NCI-H1048 (cell line): Measurements from ENCODE around the gene INPP5A.

Experiments
- DNase-seq: peaks from one replicate; lab custom pipeline; 2025; lab: John Stamatoyannopoulos, UW

INPP5A gene

DNA sequence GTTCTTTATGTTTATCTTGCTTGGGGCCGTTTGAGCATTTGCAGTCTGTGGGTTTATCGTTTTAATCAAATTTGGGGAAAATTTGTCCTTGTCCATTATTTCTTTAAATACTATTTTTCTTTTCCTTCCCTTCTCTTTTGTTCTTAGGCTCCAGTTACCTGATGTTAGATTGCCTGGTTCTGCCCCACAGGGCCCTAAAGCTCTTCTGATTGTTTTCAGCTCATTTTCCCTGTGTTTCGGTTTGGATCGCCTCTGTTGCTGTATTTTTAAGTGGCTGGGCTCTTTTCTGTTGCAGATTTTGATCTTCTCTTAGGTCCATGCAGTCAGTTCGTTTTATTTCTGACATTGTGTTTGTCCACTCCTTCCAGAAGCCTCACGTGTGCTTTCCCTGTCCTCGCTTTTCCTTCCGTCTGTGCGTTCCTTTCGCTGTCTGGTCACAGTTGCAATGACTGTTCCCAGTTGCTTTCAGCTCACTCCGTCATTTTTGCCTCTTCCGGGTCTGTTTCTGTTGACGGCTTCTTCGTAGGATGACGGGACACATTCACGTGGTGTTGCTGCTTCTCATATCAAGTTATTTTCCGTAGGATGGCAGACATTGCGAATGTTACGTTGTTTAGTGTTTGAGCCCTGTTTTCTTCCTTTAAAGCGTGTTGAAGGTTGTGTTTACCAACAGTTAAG, 111.4 kb downstream of the INPP5A start:
- DNase-seq, result no peak

DNA sequence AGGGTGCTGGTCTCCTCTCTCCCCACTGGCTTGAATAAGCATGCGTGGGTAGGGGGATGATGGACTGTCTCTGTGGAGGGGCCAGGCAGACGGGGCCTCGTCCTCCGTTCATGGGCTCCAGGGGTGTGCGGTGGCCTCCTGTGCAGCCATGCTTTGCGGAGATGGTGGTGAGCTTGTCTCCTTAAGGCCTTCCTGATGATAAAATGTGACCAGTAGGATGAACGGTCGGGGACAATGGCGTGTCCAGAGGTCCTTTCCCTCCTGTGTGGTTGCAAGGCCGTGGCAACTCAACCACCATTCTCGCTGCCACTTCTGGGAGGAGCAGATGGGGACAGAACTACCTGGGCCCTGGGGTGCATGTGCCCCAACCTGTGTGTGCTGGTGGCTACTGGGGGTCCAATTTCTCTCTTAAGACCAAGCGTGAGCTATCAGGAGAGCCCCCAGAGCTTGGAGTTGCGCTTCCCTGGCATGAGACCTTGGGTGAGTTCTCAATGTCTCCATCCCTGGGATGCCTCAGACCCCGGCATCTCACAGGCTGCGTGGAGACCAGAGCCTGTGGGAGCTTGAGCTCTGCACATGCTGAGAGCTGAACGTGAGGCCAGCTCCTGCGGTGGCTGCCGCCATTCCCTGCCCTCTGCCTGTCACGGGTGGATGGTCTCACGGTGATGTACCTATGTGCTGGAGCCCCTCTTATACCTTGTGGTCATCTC, 112.2 kb downstream of the INPP5A start:
- DNase-seq, result no peak

DNA sequence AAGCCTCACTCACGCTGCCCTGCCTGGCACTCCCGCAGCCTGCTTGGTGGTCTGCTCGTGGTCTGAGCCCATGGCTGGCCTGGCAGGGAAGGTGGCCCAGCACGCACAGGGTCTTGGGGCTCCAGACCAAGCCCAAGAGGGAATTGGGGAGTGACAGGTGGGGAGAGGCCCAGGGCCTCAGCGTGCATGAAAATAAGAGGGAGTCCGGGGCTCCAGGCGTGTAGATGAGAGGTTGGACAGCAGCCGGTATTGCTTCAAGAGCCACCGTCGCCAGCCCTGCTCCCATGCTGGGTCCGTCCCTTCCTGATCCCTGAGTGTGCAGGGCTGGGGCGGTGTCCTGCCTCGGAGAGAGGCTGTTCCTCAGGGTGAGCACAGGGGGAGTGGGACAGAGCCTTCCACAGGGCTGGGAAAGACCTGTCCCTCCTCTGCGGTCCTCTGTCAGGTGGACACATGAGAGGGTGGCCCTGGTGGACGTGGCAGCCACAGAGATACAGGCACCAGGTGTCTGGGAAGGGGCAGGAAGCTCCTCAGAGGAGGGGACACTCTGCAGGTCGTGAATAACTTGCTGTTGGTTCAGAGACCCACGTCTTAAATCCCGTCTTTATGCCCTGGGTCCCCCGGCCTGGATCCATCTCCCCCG, 113.1 kb downstream of the INPP5A start:
- DNase-seq, result no peak

DNA sequence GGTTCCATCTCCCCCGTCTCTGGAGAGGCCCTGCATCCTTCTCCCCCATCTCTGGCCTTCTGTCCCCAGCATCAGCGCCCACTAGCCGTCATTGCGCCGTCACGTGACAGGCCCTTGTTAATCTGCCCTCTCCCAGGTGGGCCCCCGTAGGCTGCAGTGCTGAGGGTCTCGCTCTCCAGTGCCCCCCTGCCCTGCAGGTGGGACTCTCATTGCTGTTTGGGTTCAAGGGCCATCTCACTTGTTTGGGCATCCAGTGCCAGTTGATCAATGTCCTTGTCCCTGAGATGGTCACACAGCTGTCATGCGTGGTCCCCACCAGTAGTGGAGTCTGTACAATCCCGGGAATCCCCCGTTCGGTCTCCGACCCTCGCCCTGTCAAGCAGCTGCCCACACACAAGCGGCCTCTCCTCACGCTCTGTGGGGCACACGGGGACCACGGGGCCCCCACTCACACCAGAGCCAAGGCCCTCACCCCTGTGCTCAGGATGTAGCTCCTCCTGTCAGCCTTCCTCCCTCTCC, 114.0 kb downstream of the INPP5A start:
- DNase-seq, result no peak

DNA sequence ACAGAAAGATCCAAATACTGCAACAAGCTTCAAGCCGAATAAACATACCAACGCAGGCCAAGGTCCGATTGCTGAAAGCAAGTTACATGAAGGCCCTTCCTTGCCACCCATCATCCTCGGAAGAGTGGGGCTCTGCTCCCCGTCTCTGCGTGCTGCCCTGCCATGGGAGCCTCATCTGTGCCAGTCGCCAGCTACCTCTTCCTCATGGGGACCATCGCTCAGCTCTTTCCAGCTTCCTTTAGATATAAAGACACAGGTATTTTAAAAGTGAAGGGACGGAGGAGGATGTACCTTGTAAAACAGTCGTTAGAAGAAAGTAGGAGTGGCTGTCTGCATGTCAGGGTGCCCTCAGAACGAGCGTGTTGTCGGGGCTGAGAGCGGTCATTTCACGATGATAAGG, 114.9 kb downstream of the INPP5A start:
- DNase-seq, result no peak

DNA sequence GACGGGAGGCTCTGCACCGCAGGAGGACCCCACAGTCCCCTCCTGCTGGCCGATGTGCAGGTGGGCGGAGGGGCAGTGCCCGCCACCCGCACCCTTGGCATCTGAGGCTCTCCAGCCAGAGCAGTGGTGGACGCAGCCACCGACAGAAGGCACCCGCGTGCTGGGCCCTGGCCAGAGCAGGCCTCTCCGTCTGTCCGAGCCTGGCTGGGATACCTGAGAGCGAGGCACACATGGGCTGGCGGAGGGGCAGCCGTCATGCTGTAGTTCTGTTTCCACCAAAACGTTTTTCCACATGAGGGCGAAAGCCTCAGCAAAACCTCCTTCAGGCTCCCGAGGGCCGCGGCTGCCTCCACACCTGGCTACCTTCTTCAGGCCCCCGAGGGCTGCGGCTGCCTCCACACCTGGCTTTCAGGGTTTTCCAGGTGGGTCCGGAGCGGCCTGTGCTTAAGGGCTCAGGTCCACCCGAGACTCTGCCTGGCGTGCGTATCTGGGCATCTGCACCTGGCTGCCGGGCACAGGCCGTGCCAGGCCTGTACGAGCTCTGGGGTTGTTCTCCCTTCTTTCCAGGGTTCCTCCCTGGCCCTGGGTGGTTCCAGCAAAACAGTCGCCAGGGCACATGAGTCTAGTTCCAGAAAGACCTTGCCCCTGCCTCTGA, 115.5 kb downstream of the INPP5A start:
- DNase-seq, result no peak

DNA sequence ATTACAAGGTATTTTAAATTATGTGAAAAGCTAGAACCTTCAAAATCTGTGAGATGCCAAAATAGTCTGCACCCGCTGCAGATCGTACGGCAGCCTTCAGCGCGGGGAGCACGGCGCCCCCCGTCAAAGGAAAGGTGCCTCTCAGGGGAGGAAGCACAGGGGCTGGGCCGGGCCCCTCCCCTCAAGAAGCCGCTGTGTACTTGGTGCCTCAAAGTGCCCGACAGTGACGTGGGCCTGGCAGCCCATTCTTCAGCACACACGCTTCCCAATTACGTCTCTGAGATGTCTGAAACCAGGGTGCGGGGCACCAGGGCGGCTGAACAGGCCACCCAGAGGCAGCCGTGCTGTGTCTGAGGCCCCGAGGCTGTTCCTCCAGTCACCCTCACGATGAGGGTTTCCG, 116.1 kb downstream of the INPP5A start:
- no peak for DNase-seq

DNA sequence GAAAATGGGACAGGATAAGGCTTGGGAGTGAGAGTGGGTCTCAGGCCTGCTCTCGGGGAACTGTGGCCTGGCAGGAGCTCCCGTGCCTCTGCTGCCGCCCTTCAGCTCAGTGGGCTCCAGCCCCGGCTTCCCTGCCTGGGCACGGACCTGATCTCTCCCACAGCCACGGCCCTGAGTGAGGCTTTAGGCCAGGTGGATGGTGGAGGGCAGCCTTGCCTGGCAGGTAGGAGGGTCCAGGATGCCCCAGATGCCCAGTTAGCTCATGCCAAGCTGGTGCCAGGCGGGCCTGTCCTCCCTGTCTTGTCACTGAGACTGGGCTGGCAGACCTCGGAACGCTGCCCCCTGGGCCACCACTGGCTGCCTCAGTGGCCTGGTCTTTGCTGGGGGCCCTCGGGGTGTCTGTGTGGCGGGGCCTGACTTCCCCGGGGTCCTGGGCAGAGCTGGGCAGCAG, 116.6 kb downstream of the INPP5A start:
- DNase-seq, result no peak

DNA sequence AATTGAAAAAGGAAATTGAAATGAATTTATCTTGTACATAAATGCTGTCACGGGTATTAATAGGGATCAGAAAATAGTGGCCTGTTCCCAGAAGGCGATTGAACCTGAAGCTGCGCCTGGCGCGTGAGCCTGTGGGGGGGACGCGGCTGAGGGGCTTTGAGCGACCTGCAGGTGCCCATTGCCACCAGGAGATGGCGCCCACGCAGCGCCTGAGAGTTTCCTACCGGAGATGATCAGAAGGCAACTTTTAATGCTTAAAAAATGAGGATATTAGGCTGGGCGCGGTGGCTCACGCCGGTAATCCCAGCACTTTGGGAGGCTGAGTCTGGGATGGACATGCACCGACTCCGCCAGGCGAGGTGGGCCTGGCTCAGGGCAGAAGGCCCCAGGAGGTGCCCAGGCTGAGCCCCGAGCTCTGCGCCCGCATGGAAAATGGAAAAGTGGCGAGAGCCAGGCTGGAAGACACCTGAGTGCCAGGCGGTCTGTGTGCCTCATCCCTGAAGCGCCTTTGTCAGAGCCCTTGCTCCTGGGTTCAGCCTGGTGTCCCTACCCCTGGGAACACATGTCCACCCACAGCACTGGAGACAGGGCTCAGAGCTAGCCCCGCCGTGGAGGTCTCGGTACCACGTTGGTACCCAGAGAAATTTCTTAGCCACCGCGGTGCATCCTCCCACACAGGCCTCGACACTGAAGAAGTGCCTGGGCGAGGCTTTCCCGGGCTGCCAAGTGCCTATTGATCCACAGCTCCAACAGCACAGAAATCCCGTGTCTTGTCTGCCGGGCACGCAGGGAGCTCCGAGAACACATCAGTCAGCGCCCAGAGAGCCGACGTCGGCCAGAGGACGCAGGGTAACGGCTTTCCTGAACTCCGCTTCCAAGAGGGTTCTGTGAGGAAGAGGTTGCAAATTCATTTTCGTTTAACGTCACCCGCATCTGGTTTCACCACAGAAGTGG, 117.4 kb downstream of the INPP5A start:
- DNase-seq, result no peak

DNA sequence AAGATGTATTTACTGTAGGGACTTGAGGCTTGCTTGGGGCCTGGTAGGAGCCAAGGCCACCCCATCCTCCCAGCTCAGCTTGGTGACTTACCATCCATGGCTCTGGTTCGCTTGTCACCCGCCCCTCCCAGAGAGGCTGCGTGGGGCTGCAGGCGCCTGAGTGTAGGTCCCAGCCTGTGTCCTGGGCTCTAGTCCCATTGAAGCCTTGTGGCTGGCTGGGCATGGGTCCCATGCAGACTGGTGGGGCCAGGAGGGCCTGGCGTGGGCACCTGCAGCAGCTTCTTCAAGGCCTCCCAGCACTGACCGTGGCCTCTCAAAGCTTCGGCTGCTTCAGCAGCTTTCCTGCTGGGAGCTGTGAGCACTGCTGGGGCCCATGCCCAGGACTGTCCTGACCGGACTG, 118.1 kb downstream of the INPP5A start:
- no peak for DNase-seq

DNA sequence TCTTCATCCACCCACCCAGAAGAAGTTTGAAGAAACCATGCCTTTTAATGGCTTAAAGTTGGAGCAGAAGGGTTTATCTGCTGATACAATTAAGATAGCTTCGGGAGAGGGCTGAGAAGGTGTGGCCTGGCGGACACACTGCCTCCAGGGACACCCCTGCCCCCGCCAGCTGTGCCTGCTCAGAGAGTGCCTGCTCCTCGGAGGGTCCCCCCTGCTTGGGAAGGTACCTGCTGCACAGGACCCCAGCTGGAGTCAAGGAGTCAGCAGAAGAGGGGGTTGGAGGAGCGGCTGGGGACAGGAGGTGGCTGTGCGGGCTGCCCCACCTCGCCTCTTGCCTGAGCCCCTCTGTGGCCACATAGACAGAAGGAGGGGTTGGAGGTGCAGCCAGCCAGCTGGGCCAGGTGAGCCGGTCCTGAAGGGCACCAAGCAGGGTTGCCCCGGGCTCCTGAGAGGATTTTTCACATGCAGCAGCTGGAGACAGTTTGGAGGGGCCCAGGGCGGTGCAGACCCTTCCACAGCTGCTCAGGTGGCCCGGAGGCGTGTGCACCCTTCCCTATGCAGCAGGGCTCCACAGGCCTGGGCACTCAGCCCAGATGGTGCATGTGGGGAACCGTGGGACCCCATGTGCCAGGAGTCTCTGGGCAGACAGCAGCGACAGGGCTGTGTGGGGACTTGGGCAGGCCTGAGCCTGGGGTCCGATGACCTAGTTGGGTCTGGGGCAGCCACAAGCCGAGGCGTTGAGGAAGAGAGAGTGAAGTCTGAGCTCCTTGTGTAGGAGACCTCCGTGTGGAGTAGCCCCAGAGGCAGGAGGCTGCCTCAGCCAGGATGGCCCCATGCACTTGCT, 118.9 kb downstream of the INPP5A start:
- DNase-seq, result no peak

DNA sequence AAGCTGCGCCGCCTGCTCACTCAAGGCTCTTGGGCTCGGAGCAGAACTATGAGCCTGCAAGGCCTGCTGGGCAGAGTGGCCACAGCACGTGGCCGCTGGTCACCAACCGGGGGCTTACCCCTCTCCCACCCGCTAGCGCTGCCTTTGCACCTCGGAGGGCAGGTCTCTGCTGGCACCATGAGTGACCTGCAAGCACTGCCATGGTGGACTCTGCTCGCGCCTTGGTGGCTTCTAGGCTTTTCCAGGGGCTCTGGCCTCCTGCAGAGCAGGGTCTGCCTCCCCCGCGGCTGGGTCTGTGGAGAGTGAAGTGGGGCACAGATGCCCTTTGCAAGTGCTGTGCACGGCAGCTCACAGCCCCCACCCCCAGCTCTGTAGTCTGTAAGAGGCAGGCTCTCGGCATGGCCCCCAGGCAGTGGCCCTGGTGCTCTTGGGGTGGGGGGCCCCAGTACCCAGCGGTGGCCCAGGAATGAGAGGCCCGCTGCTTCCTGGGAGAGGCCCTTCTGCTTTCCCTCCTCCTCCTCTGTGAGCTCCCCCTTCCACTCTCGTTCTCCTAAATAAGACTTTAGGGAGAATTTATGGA, 119.6 kb downstream of the INPP5A start:
- no peak for DNase-seq

DNA sequence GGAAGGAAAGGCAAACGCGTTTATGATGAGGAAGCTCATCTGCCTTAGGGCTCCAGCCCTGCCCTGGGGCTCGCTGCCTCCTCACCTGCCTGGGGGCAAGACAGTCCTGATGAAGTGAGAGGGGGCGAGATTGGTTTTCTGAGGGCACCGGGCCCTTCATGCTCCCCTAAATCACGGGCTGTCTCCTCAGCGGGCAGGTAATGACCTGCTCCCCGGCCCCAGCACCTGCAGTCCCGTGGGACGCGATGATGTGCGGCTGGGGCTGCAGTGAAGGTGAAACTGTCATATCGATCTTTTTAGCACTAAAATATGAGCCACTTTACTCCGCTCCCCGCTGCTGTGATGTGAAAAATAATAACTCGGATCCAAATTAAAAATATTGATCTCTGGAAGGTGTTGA, 120.2 kb downstream of the INPP5A start:
- DNase-seq, result no peak

DNA sequence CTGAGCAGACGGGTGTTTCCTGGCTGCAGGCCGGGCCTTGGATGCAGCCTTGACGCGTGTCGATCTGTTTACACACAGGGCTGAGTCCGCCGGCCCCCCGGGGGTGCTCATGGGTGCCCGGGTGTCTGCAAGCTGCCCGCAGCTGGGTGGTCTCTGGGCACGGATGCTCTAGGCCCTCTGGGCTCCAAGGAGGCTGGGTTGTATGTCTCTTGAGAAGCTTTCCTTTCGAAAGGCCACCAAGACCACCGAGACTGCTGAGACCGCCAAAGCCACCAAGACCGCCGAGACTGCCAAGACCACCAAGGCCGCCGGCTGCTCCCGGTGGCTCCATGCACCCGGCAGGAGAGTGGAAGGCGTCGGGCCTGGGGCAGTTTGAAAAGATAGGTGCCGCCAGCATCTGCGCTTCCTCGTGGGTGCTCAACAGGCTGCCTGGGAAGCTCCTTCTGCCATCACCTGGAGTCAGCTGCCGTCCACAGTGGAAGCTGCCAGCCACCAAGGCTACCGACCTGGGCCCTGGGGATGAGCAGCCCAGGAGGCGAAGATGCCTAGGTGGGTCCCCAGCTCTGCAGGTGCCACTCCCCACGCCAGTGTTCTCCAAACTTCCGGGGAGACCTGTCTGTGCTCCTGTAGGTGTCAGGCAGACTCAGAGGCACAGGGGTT, 121.1 kb downstream of the INPP5A start:
- no peak for DNase-seq

DNA sequence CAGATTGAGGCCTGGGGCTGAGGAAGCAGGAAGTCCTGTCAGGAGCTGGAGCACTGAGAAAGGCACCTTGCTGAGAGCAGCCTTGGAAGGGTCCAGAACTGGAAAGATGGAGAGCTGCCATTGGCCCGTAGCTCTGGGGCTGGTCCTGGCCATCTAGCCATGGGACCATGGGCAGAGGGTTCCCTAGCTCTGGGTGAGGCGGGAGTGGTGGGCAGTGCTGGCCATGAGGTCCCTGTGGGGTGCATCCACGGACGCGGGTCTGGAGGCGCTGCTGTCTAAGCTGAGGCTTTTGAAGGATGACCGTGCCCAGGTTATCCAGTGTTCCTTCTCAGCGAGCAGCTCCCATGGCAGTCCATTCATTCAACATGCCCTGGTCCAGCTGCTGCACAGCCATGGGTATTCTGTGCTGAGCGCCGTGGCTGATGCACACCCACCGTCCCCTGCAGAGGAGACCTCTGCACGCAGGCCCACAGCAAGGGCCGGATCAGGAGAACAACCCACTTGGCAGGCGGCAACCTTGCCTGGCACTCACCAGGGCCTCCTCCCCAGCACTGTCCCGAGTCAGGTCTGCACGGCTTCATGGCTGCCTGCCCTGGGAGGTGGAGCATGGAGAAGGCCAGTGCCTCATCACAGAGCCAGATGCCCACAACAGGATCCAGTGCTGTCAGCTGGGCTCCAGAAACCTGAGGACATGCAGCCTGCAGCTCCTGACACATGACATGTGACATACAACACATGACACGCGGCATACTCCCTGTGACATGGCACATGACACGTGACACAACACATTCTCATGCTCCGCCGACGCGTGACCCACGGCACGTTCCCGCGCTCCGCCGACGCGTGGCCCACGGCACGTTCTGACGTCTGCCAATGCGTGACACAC, 121.9 kb downstream of the INPP5A start:
- no peak for DNase-seq

DNA sequence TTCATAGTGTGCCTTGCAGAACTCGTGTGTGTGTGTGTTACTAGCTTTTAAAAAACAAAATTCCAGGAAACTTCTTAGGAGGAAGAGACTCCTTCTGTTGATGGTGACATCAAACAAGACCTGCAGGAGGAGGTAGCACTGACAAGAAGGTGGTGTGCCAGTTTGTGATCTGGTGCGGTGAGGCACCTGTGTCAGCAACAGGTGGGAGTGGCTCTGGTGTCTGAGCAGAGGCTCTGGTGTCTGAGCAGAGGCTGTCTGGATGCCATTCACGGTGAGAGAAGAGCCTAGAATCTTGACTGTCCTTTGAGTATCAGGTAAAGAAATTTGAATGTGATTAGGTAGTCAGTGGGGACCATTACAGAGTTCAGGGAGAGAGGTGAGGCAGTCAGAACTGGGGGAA, 122.8 kb downstream of the INPP5A start:
- no peak for DNase-seq

DNA sequence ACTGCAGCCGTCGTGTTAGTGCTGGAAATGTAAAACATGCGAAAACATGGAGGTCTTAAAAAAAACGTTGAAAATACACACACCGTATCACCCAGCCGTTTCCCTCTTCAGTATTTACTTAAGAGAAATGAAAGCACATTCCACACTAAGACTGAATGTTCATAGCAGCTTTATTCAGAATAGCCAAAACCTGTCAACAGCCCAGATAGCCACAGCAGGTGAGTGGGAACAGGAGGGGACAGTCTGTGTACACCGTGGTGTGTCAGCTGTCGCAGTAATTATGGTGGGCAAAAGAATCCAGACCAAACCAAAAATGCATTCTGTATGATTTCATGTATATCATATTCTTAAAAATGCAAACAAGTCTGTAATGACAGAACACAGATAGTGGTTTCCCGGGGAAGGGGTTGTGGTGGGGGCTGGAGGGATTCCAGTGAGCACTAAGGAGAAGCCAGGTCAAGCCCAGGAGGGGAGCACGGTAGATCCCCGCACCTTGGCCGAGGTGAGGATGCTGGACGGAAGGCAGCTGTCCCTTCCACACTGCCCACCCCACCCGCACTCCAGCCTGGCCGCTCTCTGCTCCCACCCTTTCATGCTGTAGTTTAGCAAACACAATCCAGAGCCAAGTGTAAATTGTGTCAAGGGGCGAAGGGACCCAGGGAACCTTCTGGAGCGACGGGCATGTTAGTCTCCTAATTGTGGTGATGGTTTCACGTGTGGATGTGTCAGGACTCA, 124.8 kb downstream of the INPP5A start:
- no peak for DNase-seq
